Eye (tissue), 1 donor: ENCODE measurements around the gene TMEM132C.
"Not testable (repeated sequence)": the region's sequence is repeated elsewhere in the genome, so short reads cannot be mapped to it uniquely, and the experiment has no call there.

Source experiments
- DNase-seq: peaks from one replicate; pipeline ENCODE4 v3.0.0-alpha.2; 2015

TMEM132C gene

GRCh38 chr12:128424931-128425431 is 158.0 kb downstream of the TMEM132C start:
- no peak for DNase-seq

DNA sequence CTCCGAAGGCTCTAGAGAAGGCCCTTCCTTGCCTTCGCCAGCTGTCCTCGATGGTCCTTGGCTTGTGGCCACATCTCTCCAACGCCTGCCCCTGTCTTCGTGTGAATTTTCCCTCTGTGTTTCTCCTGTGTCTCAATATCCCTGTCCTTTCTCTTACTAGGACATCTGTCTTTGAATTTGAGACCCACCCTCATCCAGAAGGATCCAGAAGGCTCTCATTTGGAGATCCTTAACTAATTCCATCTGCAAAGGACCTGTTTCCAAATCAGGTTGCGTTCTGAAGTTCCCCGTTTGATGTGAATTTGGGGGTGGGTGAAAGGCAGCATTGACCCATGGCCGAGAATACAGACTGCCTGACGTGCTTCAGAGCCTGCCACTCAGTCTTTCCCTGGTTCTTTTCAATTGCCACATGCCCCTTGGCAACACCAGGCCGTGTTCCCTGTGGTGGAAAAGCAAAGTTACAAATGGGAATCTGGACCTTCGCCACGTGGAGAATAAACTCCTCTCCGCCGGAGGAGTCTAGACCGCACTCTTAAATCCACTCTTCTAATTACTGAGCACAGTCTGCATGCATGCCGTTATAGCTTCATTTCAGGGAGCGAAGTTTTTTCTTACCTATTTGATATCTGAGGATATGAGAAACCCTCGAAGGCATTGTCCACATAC is 158.8 kb downstream of the TMEM132C start:
- no peak for DNase-seq

DNA sequence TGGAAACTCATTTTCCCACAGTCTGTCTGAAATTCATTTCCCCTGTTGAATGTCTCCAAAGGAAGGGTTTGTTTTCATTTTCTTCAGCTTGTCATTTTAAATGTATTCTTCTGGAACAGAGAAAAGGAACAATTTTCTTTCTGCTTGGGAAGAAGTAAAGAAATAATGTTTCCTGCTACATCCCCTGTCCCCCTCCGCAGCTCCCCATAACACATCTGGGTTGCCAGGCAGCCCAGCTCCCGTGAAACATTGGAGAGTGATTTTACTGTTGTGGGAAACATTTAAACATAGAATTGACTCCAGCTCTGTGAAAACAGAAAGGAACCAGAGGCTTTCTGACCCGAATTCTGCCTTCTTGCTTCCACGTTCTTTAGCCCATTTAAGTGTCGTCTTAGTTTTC is 159.5 kb downstream of the TMEM132C start:
- DNase-seq, result peak; percentile 52

DNA sequence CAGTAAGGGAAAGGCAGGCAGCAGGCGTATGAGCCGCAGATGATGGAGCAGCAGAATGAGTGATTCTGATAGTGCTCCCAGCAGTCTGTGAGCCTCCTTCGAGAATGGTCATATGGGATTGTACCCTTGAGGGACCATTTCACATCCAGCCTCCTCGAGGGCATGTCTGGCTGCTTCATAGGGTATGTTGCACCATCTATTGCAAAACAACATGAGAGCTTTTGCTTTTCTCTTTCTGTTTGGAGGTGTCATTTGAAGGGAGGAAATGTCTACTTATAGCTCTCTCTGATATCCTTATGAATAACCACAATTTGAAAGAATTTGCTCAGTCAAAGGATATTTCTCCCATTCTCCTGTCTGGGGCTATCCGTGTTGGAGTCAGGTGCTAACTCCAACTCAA is 172.8 kb downstream of the TMEM132C start:
- no peak for DNase-seq

- no peak for DNase-seq
These were observed 175.1 kb downstream of the TMEM132C start for GRCh38 chr12:128442096-128442495.

DNA sequence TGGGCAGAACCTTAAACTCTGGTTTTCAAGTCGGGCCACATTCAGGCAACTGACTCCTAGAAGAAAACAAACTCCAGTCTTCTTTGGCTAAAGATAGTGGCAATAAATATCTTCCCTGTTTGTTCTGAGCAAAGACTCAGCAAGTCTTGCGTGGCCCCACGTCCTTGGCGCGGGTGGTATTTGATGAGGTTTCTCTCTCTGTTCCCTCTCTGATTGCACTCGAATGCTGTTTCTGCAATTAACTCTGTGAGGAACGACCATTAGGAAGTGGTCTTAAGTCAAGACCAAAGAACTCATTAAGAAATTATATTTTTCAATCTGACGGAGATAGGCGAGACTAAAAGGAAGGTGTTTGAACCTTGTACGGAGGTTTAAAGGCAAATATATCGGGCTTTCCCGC is 177.6 kb downstream of the TMEM132C start:
- DNase-seq, result no peak

DNA sequence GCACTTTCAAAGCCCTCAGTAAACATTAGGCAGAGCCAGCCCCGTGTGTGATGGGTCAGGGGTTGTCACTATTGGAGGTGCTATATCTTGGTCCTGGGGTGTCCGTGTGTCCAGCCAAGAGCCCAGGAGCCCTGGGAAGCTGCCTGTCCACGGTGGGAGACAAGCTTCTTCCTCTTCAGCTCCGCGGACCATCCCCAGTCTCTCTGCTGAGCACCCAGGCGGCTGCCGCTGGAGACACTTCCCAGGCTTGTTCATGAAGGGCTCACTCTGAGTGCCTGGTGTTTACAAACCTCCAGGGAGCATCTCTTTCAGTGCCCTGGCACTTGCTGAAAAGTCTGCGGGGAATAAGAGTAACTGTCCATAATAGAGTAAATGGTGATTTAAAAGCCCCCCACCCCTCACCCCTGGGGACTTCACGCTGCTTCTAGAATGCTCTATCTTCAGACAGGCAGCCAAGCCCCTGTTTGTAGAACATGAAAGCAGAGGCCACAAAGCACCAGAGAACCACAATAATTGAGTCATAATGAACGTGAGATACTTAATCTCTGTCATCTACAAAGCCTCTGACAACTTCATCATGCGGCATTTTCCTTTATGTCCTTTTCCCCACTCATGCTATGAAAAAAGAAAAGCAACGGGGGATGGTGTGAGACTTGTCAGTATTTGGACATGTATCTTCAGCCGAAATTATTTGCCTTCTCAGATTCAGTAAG is 178.6 kb downstream of the TMEM132C start:
- DNase-seq, result no peak

- DNase-seq, result peak; percentile 76
These were observed 182.3 kb downstream of the TMEM132C start for GRCh38 chr12:128449146-128449894.

DNA sequence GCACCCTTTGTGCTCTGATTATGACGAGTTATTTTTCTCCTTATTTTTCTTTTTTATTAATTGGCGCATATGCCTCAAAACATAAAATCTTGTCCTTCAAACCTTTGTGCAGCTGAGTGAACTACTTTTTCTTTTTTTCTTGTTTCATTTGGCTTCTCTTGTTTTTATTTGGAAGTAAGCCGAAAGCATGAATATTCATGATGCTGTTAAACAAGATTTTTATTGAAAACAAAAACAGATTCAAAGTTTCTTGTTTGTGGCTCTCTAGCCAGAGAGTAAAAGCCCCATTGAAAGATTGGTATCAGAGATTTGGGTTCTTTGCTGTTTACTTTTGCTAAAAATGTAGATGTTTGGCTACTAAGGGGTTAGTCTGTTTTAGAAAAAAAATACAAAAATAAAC is 183.8 kb downstream of the TMEM132C start:
- DNase-seq, result no peak

- peak; percentile 65 for DNase-seq
These were observed 188.9 kb downstream of the TMEM132C start for GRCh38 chr12:128455851-128456250.

DNA sequence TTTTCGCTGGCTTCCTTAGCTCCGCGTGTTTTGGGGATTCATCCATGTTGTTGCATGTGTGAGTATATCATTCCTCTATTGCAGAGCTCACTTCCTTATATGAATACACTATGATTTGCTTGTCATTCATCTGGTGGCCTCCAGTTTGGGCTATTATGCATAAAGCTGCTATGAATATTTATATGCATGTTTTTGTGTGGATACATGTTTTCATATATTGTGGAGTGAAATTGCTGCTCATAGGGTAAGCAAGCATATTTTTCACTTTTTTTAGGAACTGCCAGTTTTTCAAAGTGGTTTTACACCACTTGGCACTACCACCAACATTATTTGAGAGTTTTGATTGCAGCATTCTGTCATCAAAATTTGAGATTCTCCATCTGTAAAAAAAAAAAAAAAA is 190.0 kb downstream of the TMEM132C start:
- DNase-seq, result no peak

- no peak for DNase-seq
These were observed 191.5 kb downstream of the TMEM132C start for GRCh38 chr12:128458301-128458974.

- DNase-seq, result no peak
These were observed 192.1 kb downstream of the TMEM132C start for GRCh38 chr12:128459067-128459466.

DNA sequence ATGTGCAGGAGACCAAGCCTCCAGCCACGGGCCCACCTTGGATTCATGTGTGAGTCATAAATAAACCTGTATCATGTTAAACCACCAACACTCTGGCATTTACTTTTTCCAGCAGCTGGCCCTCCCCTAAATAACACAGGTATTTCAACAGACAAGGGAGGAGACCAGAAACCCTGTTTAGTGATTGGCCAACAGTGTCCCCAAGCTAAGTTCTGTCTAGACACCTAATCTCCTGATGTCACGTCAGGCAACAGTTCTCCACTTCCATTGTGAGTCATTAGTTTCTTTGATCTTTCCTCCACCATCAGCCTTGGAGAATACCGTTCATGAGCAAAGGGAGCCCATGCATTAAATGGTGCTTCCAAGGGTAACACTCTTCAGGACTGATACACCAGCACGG is 196.9 kb downstream of the TMEM132C start:
- no peak for DNase-seq

GRCh38 chr12:128467882-128468281 is 200.9 kb downstream of the TMEM132C start:
- DNase-seq, result no peak

- DNase-seq, result peak; percentile 39
These were observed 202.0 kb downstream of the TMEM132C start for GRCh38 chr12:128468926-128469325.

DNA sequence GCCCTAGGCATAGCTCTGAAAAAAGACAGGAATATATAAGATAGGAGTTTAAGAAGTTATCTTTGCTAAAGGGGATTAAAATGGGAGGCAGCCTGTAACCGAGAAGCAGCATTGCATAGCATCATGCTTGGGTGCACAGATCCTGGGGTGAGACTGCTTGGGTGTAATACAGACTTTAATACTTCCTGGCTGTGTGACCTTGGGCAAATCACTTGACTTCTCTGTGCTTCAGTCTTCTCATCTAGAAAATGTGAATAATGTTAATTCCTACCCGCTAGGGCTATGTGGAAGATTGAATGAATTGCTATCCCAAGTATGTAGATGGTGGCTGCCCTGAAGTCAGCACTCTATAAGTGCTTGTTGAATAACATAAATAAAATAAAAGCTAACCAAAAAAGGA is 204.5 kb downstream of the TMEM132C start:
- DNase-seq, result no peak

- no peak for DNase-seq
These were observed 207.9 kb downstream of the TMEM132C start for GRCh38 chr12:128474916-128475315.

DNA sequence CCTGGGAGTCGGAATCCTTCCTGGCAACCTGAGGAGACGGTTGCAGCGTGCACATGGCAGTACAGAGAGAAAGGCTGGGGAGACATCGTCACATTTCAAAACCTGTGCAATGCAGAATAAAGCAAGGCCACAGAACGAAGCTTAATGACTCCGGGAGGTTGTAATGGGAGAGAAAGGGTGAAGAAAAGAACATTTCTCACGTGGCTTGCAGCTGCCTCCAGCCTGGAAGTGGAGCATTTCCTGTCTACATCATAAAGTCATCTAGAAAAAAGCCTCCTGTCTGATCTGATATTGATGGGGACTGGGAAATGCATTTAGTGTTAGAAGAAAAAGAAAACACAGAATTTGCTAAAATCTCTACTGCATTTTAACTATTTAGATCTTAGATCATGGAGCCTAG is 209.3 kb downstream of the TMEM132C start:
- peak; percentile 20 for DNase-seq

DNA sequence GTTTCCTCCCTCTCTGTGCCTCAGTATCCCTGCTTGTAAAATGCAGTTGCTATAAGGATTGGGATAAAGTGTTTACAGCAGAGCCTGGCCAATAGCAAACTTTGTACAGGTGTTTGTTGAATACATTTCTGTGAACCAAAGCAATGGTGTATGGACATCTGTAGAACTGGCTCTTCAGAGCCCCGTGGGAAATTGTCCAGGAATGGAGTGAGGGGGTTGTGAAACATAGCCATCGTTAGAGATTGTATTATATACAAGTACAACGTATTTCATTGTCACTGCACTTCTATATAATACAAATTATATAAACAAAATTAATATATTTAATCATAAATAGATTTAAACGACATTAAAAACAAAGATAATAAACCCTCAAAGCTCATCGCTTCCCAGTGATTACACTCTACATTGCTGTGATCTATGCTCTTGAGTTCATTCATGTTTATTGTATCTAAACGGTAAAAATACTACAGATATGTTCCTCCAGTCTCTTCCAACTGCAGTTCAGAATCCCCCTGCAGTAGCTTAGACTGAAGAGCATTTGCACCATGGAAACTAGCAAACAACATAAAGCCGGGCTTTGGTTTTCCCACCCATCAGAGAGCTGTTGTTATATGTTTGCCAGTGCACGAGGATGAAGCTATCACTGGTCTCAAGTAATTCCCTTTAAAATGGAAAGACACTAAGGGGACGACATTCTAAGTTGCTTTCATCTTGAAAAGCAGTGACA is 216.7 kb downstream of the TMEM132C start:
- DNase-seq, result no peak

GRCh38 chr12:128497376-128497775 is 230.4 kb downstream of the TMEM132C start:
- not testable (repeated sequence) for DNase-seq

DNA sequence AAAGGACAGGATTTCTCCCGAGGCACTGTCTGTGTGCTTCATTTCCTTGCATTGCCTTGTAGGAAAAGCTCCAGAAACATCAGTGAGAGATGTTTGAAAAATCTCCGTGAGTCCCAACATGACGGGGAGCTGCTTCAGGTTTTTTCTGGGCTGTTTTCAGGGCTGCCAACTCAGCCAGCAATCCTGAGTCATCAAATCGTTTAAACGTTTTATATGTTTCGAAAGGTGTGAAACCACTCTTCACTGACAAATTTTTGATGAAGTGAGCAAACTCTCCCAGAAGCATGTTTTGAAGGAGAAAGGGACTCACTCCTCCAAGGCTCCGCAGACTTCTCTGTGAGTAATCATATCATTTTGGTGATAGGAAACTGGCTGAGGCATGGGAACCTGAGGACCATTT is 240.5 kb downstream of the TMEM132C start:
- no peak for DNase-seq
